ENCODE results near the gene PHF10.
A peak's percentile ranks its signal among the peaks of the same experiment; 100 is the strongest.
"Not testable (repeated sequence)": the region's sequence is repeated elsewhere in the genome, so short reads cannot be mapped to it uniquely, and the experiment has no call there.

Gene PHF10

GRCh38 chr6:169701311-169701953, 22.9 kb downstream of the PHF10 start:
- Histone ChIP-seq H3K4me3 (ENCODE audit: low read depth, low read length) (peak overlapping the region; percentile 99), H3K27ac (ENCODE audit: low read depth, low read length) (peak overlapping the region; percentile 98; the same call in 1 of the 2 replicates), H3K4me1 (ENCODE audit: control insufficient read depth, insufficient read depth, low read length) (peaks cover 27% of the 10 kb centered on the region), H3K9ac (ENCODE audit: low read length) (peak overlapping the region; percentile 97), H3K9me3 (ENCODE audit: control insufficient read depth, insufficient read depth, low read depth, low read length) (peaks cover under 1% of the 10 kb centered on the region; the same call in 1 of the 2 replicates), H3K36me3 (ENCODE audit: control insufficient read depth, insufficient read depth, low read length) (peaks cover 27% of the 10 kb centered on the region), H3K27me3 (ENCODE audit: control insufficient read depth, insufficient read depth, low read length) (no peaks in the 10 kb centered on the region)

GRCh38 chr6:169700296-169700695, 24.0 kb downstream of the PHF10 start:
- Histone ChIP-seq H3K4me1 (ENCODE audit: control insufficient read depth, insufficient read depth, low read length) (peaks cover 23% of the 10 kb centered on the region), H3K9ac (ENCODE audit: low read length) (peak overlapping the region; percentile 97), H3K4me3 (ENCODE audit: low read depth, low read length) (peak overlapping the region; percentile 99), H3K27ac (ENCODE audit: low read depth, low read length) (peak overlapping the region; percentile 29; the same call in 1 of the 2 replicates), H3K27me3 (ENCODE audit: control insufficient read depth, insufficient read depth, low read length) (no peaks in the 10 kb centered on the region), H3K9me3 (ENCODE audit: control insufficient read depth, insufficient read depth, low read depth, low read length) (peaks cover 5% of the 10 kb centered on the region; the same call in 1 of the 2 replicates), H3K36me3 (ENCODE audit: control insufficient read depth, insufficient read depth, low read length) (peaks cover 31% of the 10 kb centered on the region)

GRCh38 chr6:169697115-169697514, 27.2 kb downstream of the PHF10 start:
- Histone ChIP-seq H3K9me3 (ENCODE audit: control insufficient read depth, insufficient read depth, low read depth, low read length) (peaks cover 12% of the 10 kb centered on the region; the same call in 1 of the 2 replicates), H3K36me3 (ENCODE audit: control insufficient read depth, insufficient read depth, low read length) (peaks cover 48% of the 10 kb centered on the region)
- not testable (repeated sequence) for H3K27ac ChIP-seq (ENCODE audit: low read depth, low read length); H3K4me3 ChIP-seq (ENCODE audit: low read depth, low read length); H3K4me1 ChIP-seq (ENCODE audit: control insufficient read depth, insufficient read depth, low read length); H3K27me3 ChIP-seq (ENCODE audit: control insufficient read depth, insufficient read depth, low read length); H3K9ac ChIP-seq (ENCODE audit: low read length)

- no peak overlapping the region for H3K9ac ChIP-seq (ENCODE audit: low read length)
- H3K27ac ChIP-seq (ENCODE audit: low read depth, low read length) = no peak overlapping the region
- H3K4me1 ChIP-seq (ENCODE audit: control insufficient read depth, insufficient read depth, low read length) = peaks cover 3% of the 10 kb centered on the region
- H3K9me3 ChIP-seq (ENCODE audit: control insufficient read depth, insufficient read depth, low read depth, low read length) = peaks cover 12% of the 10 kb centered on the region; the same call in 1 of the 2 replicates
- H3K36me3 ChIP-seq (ENCODE audit: control insufficient read depth, insufficient read depth, low read length) = peaks cover 59% of the 10 kb centered on the region
- no peaks in the 10 kb centered on the region for H3K27me3 ChIP-seq (ENCODE audit: control insufficient read depth, insufficient read depth, low read length)
- no peak overlapping the region for H3K4me3 ChIP-seq (ENCODE audit: low read depth, low read length)
Observed at GRCh38 chr6:169695131-169695530, 29.2 kb downstream of the PHF10 start.

GRCh38 chr6:169692516-169692915, 31.8 kb downstream of the PHF10 start:
- H3K9ac ChIP-seq (ENCODE audit: low read length) = no peak overlapping the region
- peaks cover 68% of the 10 kb centered on the region for H3K36me3 ChIP-seq (ENCODE audit: control insufficient read depth, insufficient read depth, low read length)
- H3K4me1 ChIP-seq (ENCODE audit: control insufficient read depth, insufficient read depth, low read length) = no peaks in the 10 kb centered on the region
- H3K4me3 ChIP-seq (ENCODE audit: low read depth, low read length) = no peak overlapping the region
- peaks cover 22% of the 10 kb centered on the region; the same call in 1 of the 2 replicates for H3K9me3 ChIP-seq (ENCODE audit: control insufficient read depth, insufficient read depth, low read depth, low read length)
- H3K27me3 ChIP-seq (ENCODE audit: control insufficient read depth, insufficient read depth, low read length) = no peaks in the 10 kb centered on the region
- H3K27ac ChIP-seq (ENCODE audit: low read depth, low read length) = no peak overlapping the region

GRCh38 chr6:169691260-169691659, 33.0 kb downstream of the PHF10 start:
- Histone ChIP-seq H3K27ac (ENCODE audit: low read depth, low read length) (no peak overlapping the region), H3K27me3 (ENCODE audit: control insufficient read depth, insufficient read depth, low read length) (no peaks in the 10 kb centered on the region), H3K9me3 (ENCODE audit: control insufficient read depth, insufficient read depth, low read depth, low read length) (peaks cover 29% of the 10 kb centered on the region; the same call in 1 of the 2 replicates), H3K9ac (ENCODE audit: low read length) (no peak overlapping the region), H3K4me1 (ENCODE audit: control insufficient read depth, insufficient read depth, low read length) (no peaks in the 10 kb centered on the region), H3K36me3 (ENCODE audit: control insufficient read depth, insufficient read depth, low read length) (peaks cover 79% of the 10 kb centered on the region), H3K4me3 (ENCODE audit: low read depth, low read length) (no peak overlapping the region)

GRCh38 chr6:169689287-169689686, 35.0 kb downstream of the PHF10 start:
- Histone ChIP-seq H3K27ac (ENCODE audit: low read depth, low read length) (no peak overlapping the region), H3K9ac (ENCODE audit: low read length) (no peak overlapping the region), H3K27me3 (ENCODE audit: control insufficient read depth, insufficient read depth, low read length) (no peaks in the 10 kb centered on the region), H3K36me3 (ENCODE audit: control insufficient read depth, insufficient read depth, low read length) (peaks cover 83% of the 10 kb centered on the region), H3K4me1 (ENCODE audit: control insufficient read depth, insufficient read depth, low read length) (no peaks in the 10 kb centered on the region), H3K9me3 (ENCODE audit: control insufficient read depth, insufficient read depth, low read depth, low read length) (peaks cover 32% of the 10 kb centered on the region; the same call in 1 of the 2 replicates), H3K4me3 (ENCODE audit: low read depth, low read length) (no peak overlapping the region)

- Histone ChIP-seq H3K36me3 (ENCODE audit: control insufficient read depth, insufficient read depth, low read length) (peaks cover 87% of the 10 kb centered on the region), H3K4me3 (ENCODE audit: low read depth, low read length) (no peak overlapping the region), H3K4me1 (ENCODE audit: control insufficient read depth, insufficient read depth, low read length) (no peaks in the 10 kb centered on the region), H3K9ac (ENCODE audit: low read length) (no peak overlapping the region), H3K9me3 (ENCODE audit: control insufficient read depth, insufficient read depth, low read depth, low read length) (peaks cover 32% of the 10 kb centered on the region; the same call in 1 of the 2 replicates), H3K27me3 (ENCODE audit: control insufficient read depth, insufficient read depth, low read length) (no peaks in the 10 kb centered on the region), H3K27ac (ENCODE audit: low read depth, low read length) (no peak overlapping the region)
Observed at GRCh38 chr6:169685860-169686259, 38.4 kb downstream of the PHF10 start.

GRCh38 chr6:169684056-169684455, 40.2 kb downstream of the PHF10 start:
- peaks cover 88% of the 10 kb centered on the region for H3K36me3 ChIP-seq (ENCODE audit: control insufficient read depth, insufficient read depth, low read length)
- no peaks in the 10 kb centered on the region for H3K4me1 ChIP-seq (ENCODE audit: control insufficient read depth, insufficient read depth, low read length)
- H3K9ac ChIP-seq (ENCODE audit: low read length) = no peak overlapping the region
- no peaks in the 10 kb centered on the region for H3K27me3 ChIP-seq (ENCODE audit: control insufficient read depth, insufficient read depth, low read length)
- H3K9me3 ChIP-seq (ENCODE audit: control insufficient read depth, insufficient read depth, low read depth, low read length) = peaks cover 28% of the 10 kb centered on the region; the same call in 1 of the 2 replicates
- H3K27ac ChIP-seq (ENCODE audit: low read depth, low read length) = no peak overlapping the region
- H3K4me3 ChIP-seq (ENCODE audit: low read depth, low read length) = no peak overlapping the region

- Histone ChIP-seq H3K27me3 (ENCODE audit: control insufficient read depth, insufficient read depth, low read length) (no peaks in the 10 kb centered on the region), H3K9ac (ENCODE audit: low read length) (no peak overlapping the region), H3K36me3 (ENCODE audit: control insufficient read depth, insufficient read depth, low read length) (peaks cover 70% of the 10 kb centered on the region), H3K4me3 (ENCODE audit: low read depth, low read length) (no peak overlapping the region), H3K4me1 (ENCODE audit: control insufficient read depth, insufficient read depth, low read length) (no peaks in the 10 kb centered on the region), H3K27ac (ENCODE audit: low read depth, low read length) (no peak overlapping the region), H3K9me3 (ENCODE audit: control insufficient read depth, insufficient read depth, low read depth, low read length) (peaks cover 11% of the 10 kb centered on the region; the same call in 1 of the 2 replicates)
Observed at GRCh38 chr6:169678342-169678741, 46.0 kb downstream of the PHF10 start.

- no peak overlapping the region for H3K9ac ChIP-seq (ENCODE audit: low read length)
- H3K4me3 ChIP-seq (ENCODE audit: low read depth, low read length) = no peak overlapping the region
- H3K9me3 ChIP-seq (ENCODE audit: control insufficient read depth, insufficient read depth, low read depth, low read length) = peaks cover 11% of the 10 kb centered on the region; the same call in 1 of the 2 replicates
- H3K36me3 ChIP-seq (ENCODE audit: control insufficient read depth, insufficient read depth, low read length) = peaks cover 68% of the 10 kb centered on the region
- no peaks in the 10 kb centered on the region for H3K27me3 ChIP-seq (ENCODE audit: control insufficient read depth, insufficient read depth, low read length)
- no peaks in the 10 kb centered on the region for H3K4me1 ChIP-seq (ENCODE audit: control insufficient read depth, insufficient read depth, low read length)
- no peak overlapping the region; the same call in 1 of the 2 replicates for H3K27ac ChIP-seq (ENCODE audit: low read depth, low read length)
Observed at GRCh38 chr6:169677096-169677495, 47.2 kb downstream of the PHF10 start.
